Measurements from ENCODE around the gene MDC1.

The MDC1 gene

GRCh38 chr6:30712441-30712945 lies 4.6 kb downstream of the MDC1 start:
- no peak for DNase-seq (ENCODE audit: low spot score)
- TF ChIP-seq CTCF (IDR thresholded peaks at IDR 0.05; ENCODE audit: borderline replicate concordance, control extremely low read depth, extremely low read depth, insufficient read depth, missing control alignments): no peak
- in situ Hi-C loops (cut with MboI; ENCODE audit: low sequenced_read_pairs, unreplicated experiment): no loop called here

GRCh38 chr6:30711758-30712380 lies 5.2 kb downstream of the MDC1 start:
- in situ Hi-C loops (cut with MboI; ENCODE audit: low sequenced_read_pairs, unreplicated experiment): no loop called here
- no peak for TF ChIP-seq CTCF (IDR thresholded peaks at IDR 0.05; ENCODE audit: borderline replicate concordance, control extremely low read depth, extremely low read depth, insufficient read depth, missing control alignments)
- DNase-seq (ENCODE audit: low spot score): peak; percentile 63

GRCh38 chr6:30709101-30709868 lies 7.8 kb downstream of the MDC1 start:
- in situ Hi-C loops (cut with MboI; ENCODE audit: low sequenced_read_pairs, unreplicated experiment): no loop called here
- no peak for TF ChIP-seq CTCF (IDR thresholded peaks at IDR 0.05; ENCODE audit: borderline replicate concordance, control extremely low read depth, extremely low read depth, insufficient read depth, missing control alignments)
- no peak for DNase-seq (ENCODE audit: low spot score)

- DNase-seq (ENCODE audit: low spot score): no peak
- no peak for TF ChIP-seq CTCF (IDR thresholded peaks at IDR 0.05; ENCODE audit: borderline replicate concordance, control extremely low read depth, extremely low read depth, insufficient read depth, missing control alignments)
- in situ Hi-C loops (cut with MboI; ENCODE audit: low sequenced_read_pairs, unreplicated experiment): no loop called here
Observed at GRCh38 chr6:30707281-30707850, 9.7 kb downstream of the MDC1 start.

GRCh38 chr6:30705620-30706019 lies 11.5 kb downstream of the MDC1 start:
- in situ Hi-C loops (cut with MboI; ENCODE audit: low sequenced_read_pairs, unreplicated experiment): no loop called here
- TF ChIP-seq CTCF (IDR thresholded peaks at IDR 0.05; ENCODE audit: borderline replicate concordance, control extremely low read depth, extremely low read depth, insufficient read depth, missing control alignments): no peak
- no peak for DNase-seq (ENCODE audit: low spot score)

GRCh38 chr6:30703821-30704220 lies 13.3 kb downstream of the MDC1 start:
- TF ChIP-seq CTCF (IDR thresholded peaks at IDR 0.05; ENCODE audit: borderline replicate concordance, control extremely low read depth, extremely low read depth, insufficient read depth, missing control alignments): no peak
- in situ Hi-C loops (cut with MboI; ENCODE audit: low sequenced_read_pairs, unreplicated experiment): no loop called here
- DNase-seq (ENCODE audit: low spot score): no peak

Measured in GM13976 (cell line).